ENCODE measurements around the gene ACKR4.
"Not testable (repeated sequence)": the region's sequence is repeated elsewhere in the genome, so short reads cannot be mapped to it uniquely, and the experiment has no call there.

ACKR4 gene

DNA sequence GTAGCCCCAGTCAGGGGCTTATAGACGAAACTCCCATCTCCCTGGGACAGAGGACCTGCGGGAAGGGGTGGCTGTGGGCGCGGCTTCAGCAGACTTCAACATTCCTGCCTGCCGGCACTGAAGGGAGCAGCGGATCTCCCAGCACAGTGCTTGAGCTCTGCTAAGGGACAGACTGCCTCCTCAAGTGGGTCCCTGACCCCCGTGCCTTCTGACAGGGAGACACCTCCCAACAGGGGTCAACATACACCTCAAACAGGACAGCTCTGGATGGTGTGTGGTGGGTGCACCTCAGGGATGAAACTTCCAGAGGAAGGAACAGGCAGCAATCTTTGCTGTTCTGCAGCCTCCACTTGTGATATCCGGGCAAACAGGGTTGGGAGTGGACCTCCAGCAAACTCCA, 9.6 kb downstream of the ACKR4 start:
- H4K8ac ChIP-seq (ENCODE audit: low read depth, low read length); H3K36me3 ChIP-seq (ENCODE audit: control insufficient read depth in 1 of 2, insufficient read depth in 2 of 2, low read length in 2 of 2); H2BK120ac ChIP-seq (ENCODE audit: insufficient read depth, low read length, poor library complexity); H3K27me3 ChIP-seq (ENCODE audit: insufficient read depth, low read length); H3K4ac ChIP-seq (ENCODE audit: low read depth, low read length); H3K18ac ChIP-seq (ENCODE audit: low read length); H3K9ac ChIP-seq (ENCODE audit: low read length); H3K27ac ChIP-seq (ENCODE audit: low read depth, low read length); H3K79me1 ChIP-seq (ENCODE audit: low read length); H3K79me2 ChIP-seq (ENCODE audit: control insufficient read depth, insufficient read depth, low read length, poor library complexity); H3K4me3 ChIP-seq (ENCODE audit: low read depth, low read length); H2BK12ac ChIP-seq (ENCODE audit: low read length); H4K91ac ChIP-seq (ENCODE audit: low read depth, low read length); H3K4me1 ChIP-seq (ENCODE audit: control insufficient read depth in 1 of 2, insufficient read depth in 2 of 2, low read length in 2 of 2); H3K14ac ChIP-seq (ENCODE audit: low read length); H3K9me3 ChIP-seq (ENCODE audit: insufficient read depth, low read depth, low read length); H2AFZ ChIP-seq (ENCODE audit: insufficient read depth, low read length, poor library complexity); H2AK5ac ChIP-seq (ENCODE audit: low read length); H2BK5ac ChIP-seq (ENCODE audit: low read depth, low read length, poor library complexity); H3K23ac ChIP-seq (ENCODE audit: low read length); H3K4me2 ChIP-seq (ENCODE audit: low read length); H4K12ac ChIP-seq (ENCODE audit: low read depth, low read length): not testable (repeated sequence)
- peak; percentile 38 to 49 for DNase-seq
- WGBS (ENCODE audit: extremely low coverage, insufficient coverage, insufficient read length): no CpG with 5 or more reads among the region's 8 CpGs

DNA sequence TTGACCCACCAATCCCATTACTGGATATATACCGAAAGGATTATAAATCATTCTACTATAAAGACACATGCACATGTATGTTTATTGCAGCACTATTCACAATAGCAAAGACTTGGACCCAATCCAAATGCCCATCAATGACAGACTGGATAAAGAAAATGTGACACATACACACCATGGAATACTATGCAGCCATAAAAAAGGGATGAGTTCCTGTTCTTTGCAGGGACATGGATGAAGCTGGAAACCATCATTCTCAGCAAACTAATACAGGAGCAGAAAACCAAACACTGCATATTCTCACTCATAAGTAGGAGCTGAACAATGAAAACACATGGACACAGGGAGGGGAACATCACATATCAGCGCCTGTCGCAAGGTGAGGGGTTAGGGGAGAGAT, 18.2 kb downstream of the ACKR4 start:
- not testable (repeated sequence) for H3K4me3 ChIP-seq (ENCODE audit: low read depth, low read length); H3K79me1 ChIP-seq (ENCODE audit: low read length); DNase-seq; H4K8ac ChIP-seq (ENCODE audit: low read depth, low read length); H3K4me2 ChIP-seq (ENCODE audit: low read length); H2AK5ac ChIP-seq (ENCODE audit: low read length); H2BK120ac ChIP-seq (ENCODE audit: insufficient read depth, low read length, poor library complexity); H2BK12ac ChIP-seq (ENCODE audit: low read length); H4K91ac ChIP-seq (ENCODE audit: low read depth, low read length); H2BK5ac ChIP-seq (ENCODE audit: low read depth, low read length, poor library complexity); H3K9me3 ChIP-seq (ENCODE audit: insufficient read depth, low read depth, low read length); H3K36me3 ChIP-seq (ENCODE audit: control insufficient read depth in 1 of 2, insufficient read depth in 2 of 2, low read length in 2 of 2); H3K79me2 ChIP-seq (ENCODE audit: control insufficient read depth, insufficient read depth, low read length, poor library complexity); H2AFZ ChIP-seq (ENCODE audit: insufficient read depth, low read length, poor library complexity); H3K14ac ChIP-seq (ENCODE audit: low read length); H3K4me1 ChIP-seq (ENCODE audit: control insufficient read depth in 1 of 2, insufficient read depth in 2 of 2, low read length in 2 of 2); H3K18ac ChIP-seq (ENCODE audit: low read length); H3K27ac ChIP-seq (ENCODE audit: low read depth, low read length); H3K4ac ChIP-seq (ENCODE audit: low read depth, low read length); H3K9ac ChIP-seq (ENCODE audit: low read length); H3K23ac ChIP-seq (ENCODE audit: low read length); H3K27me3 ChIP-seq (ENCODE audit: insufficient read depth, low read length); H4K12ac ChIP-seq (ENCODE audit: low read depth, low read length)
- no CpG with 5 or more reads among the region's 3 CpGs for WGBS (ENCODE audit: extremely low coverage, insufficient coverage, insufficient read length)

DNA sequence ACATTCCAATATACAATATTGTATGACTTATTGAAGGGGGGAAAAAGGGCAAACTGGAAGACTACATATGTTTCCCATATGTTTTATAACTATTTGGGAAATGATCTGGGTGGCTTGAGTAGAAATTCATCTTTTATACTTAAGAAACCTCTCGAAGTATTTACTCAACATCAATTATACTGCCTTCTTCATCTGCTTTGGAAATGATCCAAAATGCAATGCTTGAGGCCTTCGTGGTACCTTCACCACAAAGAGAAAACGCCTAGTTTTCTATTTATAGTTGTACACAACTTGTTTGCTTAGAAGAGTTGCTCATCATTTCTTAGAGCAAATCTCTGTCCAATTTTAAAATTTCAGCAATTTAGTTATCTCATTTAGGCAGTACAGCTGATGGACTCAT, 18.8 kb downstream of the ACKR4 start:
- no peaks in the 10 kb centered on the region for H3K9me3 ChIP-seq (ENCODE audit: insufficient read depth, low read depth, low read length)
- no peaks in the 10 kb centered on the region for H3K4me1 ChIP-seq (ENCODE audit: control insufficient read depth in 1 of 2, insufficient read depth in 2 of 2, low read length in 2 of 2)

DNA sequence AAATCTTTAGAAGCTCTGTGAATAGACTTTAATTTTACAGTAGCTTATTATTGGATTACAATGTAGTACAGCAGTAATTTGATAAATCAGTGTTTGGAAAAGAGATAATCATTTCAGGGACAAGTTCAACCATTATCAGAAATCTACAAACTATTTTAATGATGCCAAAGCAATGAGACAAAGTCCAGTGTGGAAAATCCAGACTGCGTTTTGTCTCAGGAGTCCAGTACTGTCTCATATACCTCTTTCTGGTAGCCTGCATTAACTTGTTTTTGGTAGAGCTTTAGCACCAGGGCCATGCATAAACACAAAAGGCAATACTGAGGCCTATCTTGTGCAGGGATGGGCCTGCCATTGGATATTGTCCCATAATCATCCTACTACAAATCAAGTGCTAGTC, 19.7 kb downstream of the ACKR4 start:
- DNase-seq: no peak
- H3K79me1 ChIP-seq (ENCODE audit: low read length): no peaks in the 10 kb centered on the region
- H2BK5ac ChIP-seq (ENCODE audit: low read depth, low read length, poor library complexity): no peak overlapping the region
- no peak overlapping the region for H3K18ac ChIP-seq (ENCODE audit: low read length)
- H4K12ac ChIP-seq (ENCODE audit: low read depth, low read length): no peak overlapping the region
- no peaks in the 10 kb centered on the region for H3K79me2 ChIP-seq (ENCODE audit: control insufficient read depth, insufficient read depth, low read length, poor library complexity)
- H3K4me2 ChIP-seq (ENCODE audit: low read length): no peak overlapping the region
- no peak overlapping the region for H4K8ac ChIP-seq (ENCODE audit: low read depth, low read length)
- no peaks in the 10 kb centered on the region for H3K4me1 ChIP-seq (ENCODE audit: control insufficient read depth in 1 of 2, insufficient read depth in 2 of 2, low read length in 2 of 2)
- no peak overlapping the region for H4K91ac ChIP-seq (ENCODE audit: low read depth, low read length)
- H3K36me3 ChIP-seq (ENCODE audit: control insufficient read depth in 1 of 2, insufficient read depth in 2 of 2, low read length in 2 of 2): no peaks in the 10 kb centered on the region
- no peak overlapping the region for H3K23ac ChIP-seq (ENCODE audit: low read length)
- no peak overlapping the region for H2AFZ ChIP-seq (ENCODE audit: insufficient read depth, low read length, poor library complexity)
- H3K27me3 ChIP-seq (ENCODE audit: insufficient read depth, low read length): no peaks in the 10 kb centered on the region
- H3K4ac ChIP-seq (ENCODE audit: low read depth, low read length): no peak overlapping the region
- H2BK120ac ChIP-seq (ENCODE audit: insufficient read depth, low read length, poor library complexity): no peak overlapping the region
- no peak overlapping the region for H2AK5ac ChIP-seq (ENCODE audit: low read length)
- H3K14ac ChIP-seq (ENCODE audit: low read length): no peak overlapping the region
- no peak overlapping the region for H2BK12ac ChIP-seq (ENCODE audit: low read length)
- H3K9ac ChIP-seq (ENCODE audit: low read length): no peak overlapping the region
- H3K27ac ChIP-seq (ENCODE audit: low read depth, low read length): no peak overlapping the region
- WGBS (ENCODE audit: extremely low coverage, insufficient coverage, insufficient read length): no CpG with 5 or more reads among the region's 1 CpG
- no peaks in the 10 kb centered on the region for H3K9me3 ChIP-seq (ENCODE audit: insufficient read depth, low read depth, low read length)
- H3K4me3 ChIP-seq (ENCODE audit: low read depth, low read length): no peak overlapping the region

More for the DNA sequence above, 18.8 kb downstream of the ACKR4 start:
- no peaks in the 10 kb centered on the region for H3K79me2 ChIP-seq (ENCODE audit: control insufficient read depth, insufficient read depth, low read length, poor library complexity)
- no peak overlapping the region for H3K4me3 ChIP-seq (ENCODE audit: low read depth, low read length)
- no peak overlapping the region for H3K14ac ChIP-seq (ENCODE audit: low read length)
- H2BK5ac ChIP-seq (ENCODE audit: low read depth, low read length, poor library complexity): no peak overlapping the region
- H2AFZ ChIP-seq (ENCODE audit: insufficient read depth, low read length, poor library complexity): no peak overlapping the region
- WGBS (ENCODE audit: extremely low coverage, insufficient coverage, insufficient read length): no CpG with 5 or more reads among the region's 3 CpGs
- no peak overlapping the region for H3K4ac ChIP-seq (ENCODE audit: low read depth, low read length)
- H2BK12ac ChIP-seq (ENCODE audit: low read length): no peak overlapping the region
- no peak overlapping the region for H3K9ac ChIP-seq (ENCODE audit: low read length)
- no peak for DNase-seq
- H3K23ac ChIP-seq (ENCODE audit: low read length): no peak overlapping the region
- H3K27ac ChIP-seq (ENCODE audit: low read depth, low read length): no peak overlapping the region
- H4K91ac ChIP-seq (ENCODE audit: low read depth, low read length): no peak overlapping the region
- no peaks in the 10 kb centered on the region for H3K27me3 ChIP-seq (ENCODE audit: insufficient read depth, low read length)
- H3K79me1 ChIP-seq (ENCODE audit: low read length): no peaks in the 10 kb centered on the region
- H2AK5ac ChIP-seq (ENCODE audit: low read length): no peak overlapping the region
- H3K36me3 ChIP-seq (ENCODE audit: control insufficient read depth in 1 of 2, insufficient read depth in 2 of 2, low read length in 2 of 2): no peaks in the 10 kb centered on the region
- no peak overlapping the region for H4K12ac ChIP-seq (ENCODE audit: low read depth, low read length)
- no peak overlapping the region for H3K4me2 ChIP-seq (ENCODE audit: low read length)
- no peak overlapping the region for H3K18ac ChIP-seq (ENCODE audit: low read length)
- H4K8ac ChIP-seq (ENCODE audit: low read depth, low read length): no peak overlapping the region
- H2BK120ac ChIP-seq (ENCODE audit: insufficient read depth, low read length, poor library complexity): no peak overlapping the region
